T47D (cell line): ENCODE results near the gene FAM72D.
"Not testable (repeated sequence)": the region's sequence is repeated elsewhere in the genome, so short reads cannot be mapped to it uniquely, and the experiment has no call there.

ENCODE experiments used
- DNase-seq, 2 experiments: peaks; one replicate each; pipeline versions ENCODE4 v3.0.0 to v3.0.0-alpha.2; 2011 to 2012; ENCODE audit warnings: low read depth in 1 of 2, low spot score in 1 of 2
- in situ Hi-C: cut with HindIII; loops from 2 replicates; pipeline ENCODE4 v1.10.0; 2016; ENCODE audit warnings: low sequenced_read_pairs, low pct_unique_long_range_greater_than_20kb

The FAM72D gene

GRCh38 chr1:145095284-145096057 is at the start of gene FAM72D, which contains the start of gene SRGAP2B:
FAM72D (plus strand) TSS chr1:145095974; CDS start chr1:145096848, 874 bp downstream.
SRGAP2B (minus strand) TSS chr1:145095328; CDS start chr1:145092901, 2,427 bp downstream.
- DNase-seq, in situ Hi-C loops: not testable (repeated sequence)

DNA sequence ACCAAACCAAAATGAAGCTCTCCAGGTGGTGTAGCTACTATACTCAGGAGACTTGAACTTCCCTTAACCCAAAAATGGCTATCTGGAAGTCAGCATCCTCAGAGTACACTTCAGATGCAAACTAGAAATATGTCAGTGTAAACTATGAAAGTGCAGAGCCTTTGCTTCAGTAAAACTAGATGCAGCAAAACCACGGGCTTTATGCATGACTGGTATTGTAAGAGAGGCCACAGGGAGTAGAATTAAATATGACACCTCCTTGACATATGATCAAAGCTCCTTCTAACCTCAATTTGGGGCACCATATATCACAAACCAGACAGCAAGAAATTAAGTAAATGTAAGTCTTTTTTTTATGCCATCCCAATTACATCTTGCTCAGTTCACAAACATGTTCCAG is 48.2 kb upstream of the FAM72D start:
- in situ Hi-C loops, DNase-seq: not testable (repeated sequence)

- in situ Hi-C loops, DNase-seq: not testable (repeated sequence)
These were observed 47.5 kb upstream of the FAM72D start for GRCh38 chr1:145048181-145048856.

- in situ Hi-C loops, DNase-seq: not testable (repeated sequence)
These were observed 43.6 kb upstream of the FAM72D start for GRCh38 chr1:145052019-145052776.

- in situ Hi-C loops, DNase-seq: not testable (repeated sequence)
These were observed 42.3 kb upstream of the FAM72D start for GRCh38 chr1:145053428-145053827.

DNA sequence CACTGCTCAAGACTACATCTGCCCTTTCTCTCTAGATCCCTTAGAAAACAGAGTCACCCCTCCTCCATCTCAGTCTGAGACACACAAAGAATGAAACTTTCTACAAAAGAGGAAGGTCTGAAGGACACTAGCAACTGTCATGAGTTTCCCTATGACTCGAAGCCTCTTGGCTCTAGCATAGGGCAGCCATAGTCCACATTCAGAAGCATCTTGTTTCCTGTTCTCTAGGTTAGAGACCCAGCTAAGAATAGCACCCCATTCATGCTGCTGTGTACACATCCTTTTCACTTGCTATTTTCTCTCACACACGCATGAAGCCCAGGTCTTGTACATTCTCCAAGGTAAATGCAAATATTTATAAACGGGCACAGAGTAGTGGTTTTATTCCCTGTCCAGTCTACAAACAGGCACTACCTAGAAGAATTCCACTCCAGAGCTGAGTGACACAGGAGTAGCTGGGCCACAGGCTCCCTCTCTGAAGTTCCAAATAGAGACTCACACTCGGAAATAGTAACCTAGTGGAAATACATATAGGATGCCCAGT is 40.5 kb upstream of the FAM72D start:
- in situ Hi-C loops, DNase-seq: not testable (repeated sequence)

- DNase-seq, in situ Hi-C loops: not testable (repeated sequence)
These were observed 37.6 kb upstream of the FAM72D start for GRCh38 chr1:145058184-145058583.

DNA sequence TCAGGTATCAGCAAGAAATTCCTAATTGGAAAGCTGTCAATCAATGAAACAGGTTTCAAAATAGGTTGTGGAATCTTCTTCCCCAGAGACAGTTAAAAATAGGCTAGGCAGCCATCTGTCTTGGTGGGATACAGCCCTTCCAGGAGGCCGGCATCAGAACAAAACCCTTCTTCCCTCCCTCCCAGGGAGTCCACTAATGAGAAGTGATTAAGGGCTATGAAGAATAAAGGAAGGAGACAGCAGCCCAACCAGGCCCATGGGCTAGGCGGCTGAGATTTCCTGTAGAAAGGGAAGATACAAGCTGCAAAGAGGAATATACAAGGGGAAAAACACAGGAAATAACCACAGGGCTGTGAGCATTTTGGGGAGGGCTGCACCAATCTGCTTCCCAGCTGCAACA is 32.5 kb upstream of the FAM72D start:
- DNase-seq, in situ Hi-C loops: not testable (repeated sequence)

- in situ Hi-C loops, DNase-seq: not testable (repeated sequence)
These were observed 31.7 kb upstream of the FAM72D start for GRCh38 chr1:145063941-145064648.

DNA sequence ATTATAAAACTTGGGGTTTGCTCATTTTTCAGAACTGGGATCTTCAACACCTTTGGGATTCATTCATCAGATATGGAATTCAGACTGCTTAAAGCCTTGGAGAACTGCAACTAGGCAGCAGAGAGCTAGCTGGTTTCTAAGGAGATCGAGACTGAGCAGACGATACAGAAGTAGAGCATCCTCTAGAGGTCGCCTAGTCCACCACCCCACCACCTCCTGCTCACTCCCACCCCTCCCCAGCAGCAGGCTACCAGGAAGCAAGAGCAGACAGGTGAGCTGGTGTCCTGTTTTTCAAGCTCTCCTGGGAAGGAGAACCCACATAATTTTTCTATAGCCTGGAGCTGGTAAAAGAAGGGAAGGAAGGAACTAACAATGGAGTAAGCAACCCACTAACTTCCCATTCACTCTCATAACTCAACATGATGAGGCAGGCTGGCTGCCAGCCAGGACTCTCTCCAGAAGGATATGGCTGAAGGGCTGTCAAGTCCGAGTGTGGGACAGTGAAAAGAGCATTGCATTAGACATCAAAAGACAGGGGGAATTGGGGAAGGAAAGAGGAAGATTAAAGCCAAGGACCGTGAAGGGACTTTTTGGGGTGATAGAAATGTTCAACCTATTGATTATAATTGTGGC is 30.5 kb upstream of the FAM72D start:
- DNase-seq, in situ Hi-C loops: not testable (repeated sequence)

DNA sequence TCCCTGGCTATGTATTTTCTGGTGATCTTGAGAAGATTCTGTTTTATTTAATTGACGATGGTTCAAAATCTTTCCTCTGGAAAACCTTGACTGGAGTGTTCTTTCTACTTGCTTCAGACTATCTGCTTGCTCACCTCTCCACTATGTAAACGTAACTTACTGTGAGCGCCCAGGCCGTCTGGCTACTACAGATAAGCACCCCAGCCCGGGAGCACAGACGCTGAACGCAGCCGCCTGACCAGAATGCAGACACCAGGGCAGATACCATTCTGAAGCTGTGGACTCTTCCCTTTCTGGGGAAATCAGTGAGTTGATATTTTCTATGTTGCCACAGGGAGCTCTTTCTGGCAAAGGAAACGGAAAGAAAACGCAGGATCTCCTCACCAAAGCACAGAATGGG is 29.3 kb upstream of the FAM72D start:
- DNase-seq, in situ Hi-C loops: not testable (repeated sequence)

DNA sequence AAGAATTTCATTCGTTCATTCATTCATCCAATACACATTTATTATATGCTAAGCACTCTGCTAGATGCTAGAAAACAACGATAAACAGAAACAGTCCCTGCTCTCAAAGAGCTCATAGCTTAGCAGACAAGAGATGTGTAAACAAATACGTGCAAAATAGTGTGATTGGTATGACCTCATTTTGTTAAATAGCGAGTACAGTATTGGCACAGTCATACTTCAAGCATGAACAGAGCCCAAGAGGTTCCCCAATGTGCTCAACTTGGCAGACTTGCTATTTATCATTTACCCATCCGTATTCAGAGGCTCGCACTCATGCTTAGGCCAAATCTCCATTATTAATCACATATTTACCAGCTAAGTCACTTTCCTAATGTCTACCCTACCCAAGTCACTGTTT is 24.2 kb upstream of the FAM72D start:
- in situ Hi-C loops, DNase-seq: not testable (repeated sequence)

DNA sequence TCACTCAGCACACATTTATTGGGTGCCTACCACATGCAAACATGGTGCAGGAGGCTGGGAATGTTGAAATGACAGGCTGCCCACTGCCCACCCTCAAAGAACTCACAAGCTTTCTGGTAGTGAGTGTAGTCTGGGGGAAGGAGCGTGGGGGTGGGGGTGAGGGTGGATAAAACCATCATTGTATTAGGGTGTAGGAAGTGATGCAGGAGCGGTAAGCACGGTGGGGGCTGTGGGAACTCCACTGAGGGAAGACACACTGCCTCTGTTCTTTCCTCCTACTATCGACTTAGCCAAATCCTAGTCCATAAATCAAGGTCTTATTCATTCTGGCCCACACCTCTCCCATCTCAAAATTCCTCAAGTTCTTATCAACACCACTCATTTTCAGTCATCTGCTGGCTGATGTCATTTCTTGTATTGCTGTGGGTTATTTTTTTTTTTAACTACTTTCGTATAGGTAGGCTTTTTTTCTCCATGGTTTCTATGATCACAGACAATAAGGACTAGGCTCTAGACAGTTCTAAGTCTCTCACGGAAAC is 21.7 kb upstream of the FAM72D start:
- in situ Hi-C loops, DNase-seq: not testable (repeated sequence)

DNA sequence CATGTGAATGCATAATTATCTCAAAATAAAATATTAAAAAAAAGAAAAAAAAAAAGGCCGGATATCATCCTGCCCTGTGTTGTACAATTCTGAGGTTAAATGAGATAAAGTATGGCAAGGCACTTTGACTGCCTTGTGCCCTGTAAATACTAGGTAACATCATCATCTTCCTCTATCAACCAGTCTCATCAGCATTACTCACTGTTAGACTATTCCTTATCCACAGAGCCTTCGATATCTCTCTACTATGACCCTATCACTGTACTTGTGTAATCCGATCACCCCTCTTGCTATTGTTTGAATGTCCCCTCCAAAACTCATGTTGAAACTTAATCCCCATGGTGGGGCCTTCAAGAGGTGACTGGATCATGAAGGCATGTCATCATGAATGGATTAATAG is 18.9 kb upstream of the FAM72D start:
- DNase-seq, in situ Hi-C loops: not testable (repeated sequence)

- in situ Hi-C loops, DNase-seq: not testable (repeated sequence)
These were observed 17.6 kb upstream of the FAM72D start for GRCh38 chr1:145077872-145078786.
